Heart left ventricle (tissue), 13 donors: ENCODE measurements around the gene SLC30A7.

Experiments
- POLR2A ChIP-seq, 2 donors: fragments of 450-650 bp; IDR thresholded peaks; one replicate each; pipeline ENCODE4 v1.6.1; 2017; ENCODE audit warnings: antibody characterized with exemption in 2 of 2, mild to moderate bottlenecking in 2 of 2, moderate library complexity in 2 of 2
- TF ChIP-seq, protein P1 (sequence below), 12 donors: fragments of 200-600 bp; sonication (generic) in 4 of 12; IDR thresholded peaks; one replicate each; pipeline versions ENCODE4 v1.5.0 to v1.8.0; 2018 to 2022; ENCODE audit warnings: antibody characterized with exemption in 12 of 12, mild to moderate bottlenecking in 5 of 12
- donor health status: ischemic (EF 13 %, LVEDD 7.1; RV severe dilation, severe dysfunction).
- donor health status: DM: no; HTN: yes; CAD: no.
- donor health status: DM: no; HTN: no; CAD: no.
- donor health status: ischemic (EF 25% LVEDD 6.9; RV normal size, moderate dysfunction).
- donor health status: ischemic (EF 25% LVEDD 5.7; RV mildly dilated, moderate dysfunction).
- donor health status: ischemic (EF 35%, LVEDD 5.7; RV mildly dilated, moderate dysfunction).
- donor health status: nonischemic (EF 11% LVEDD 7.7; RV severe dilation, severe dysfunction).
- donor health status: DM: yes; HTN: yes; CAD: no.
- donor health status: PGD.
- donor health status: ischemic (EF 29% LVEDD 5.4; RV normal size, mild dysfunction).
- donor health status: nonischemic (EF 23%, LVEDD 6.1; RV moderate dilation, normal function).

DNA sequence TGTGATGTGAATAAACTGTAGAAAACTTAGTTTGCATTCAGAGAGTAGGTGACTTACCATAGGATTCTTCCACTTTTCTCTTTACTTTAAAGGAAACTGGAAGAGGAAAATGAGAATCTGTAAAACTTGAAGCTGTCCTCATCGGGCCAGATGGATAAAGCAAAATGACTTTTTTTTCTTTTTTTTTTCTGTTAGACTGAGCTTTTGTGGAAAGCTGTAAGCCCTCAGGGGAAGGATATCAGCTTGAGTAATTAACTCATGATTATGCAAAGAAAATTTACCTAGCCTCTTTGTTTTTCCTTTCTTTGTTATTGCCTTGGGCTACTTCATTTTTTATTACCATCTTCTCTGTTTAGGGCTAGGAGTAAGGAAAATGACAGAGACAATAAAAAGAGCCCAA, 76.3 kb downstream of the SLC30A7 start:
- TF ChIP-seq, protein P1, sequence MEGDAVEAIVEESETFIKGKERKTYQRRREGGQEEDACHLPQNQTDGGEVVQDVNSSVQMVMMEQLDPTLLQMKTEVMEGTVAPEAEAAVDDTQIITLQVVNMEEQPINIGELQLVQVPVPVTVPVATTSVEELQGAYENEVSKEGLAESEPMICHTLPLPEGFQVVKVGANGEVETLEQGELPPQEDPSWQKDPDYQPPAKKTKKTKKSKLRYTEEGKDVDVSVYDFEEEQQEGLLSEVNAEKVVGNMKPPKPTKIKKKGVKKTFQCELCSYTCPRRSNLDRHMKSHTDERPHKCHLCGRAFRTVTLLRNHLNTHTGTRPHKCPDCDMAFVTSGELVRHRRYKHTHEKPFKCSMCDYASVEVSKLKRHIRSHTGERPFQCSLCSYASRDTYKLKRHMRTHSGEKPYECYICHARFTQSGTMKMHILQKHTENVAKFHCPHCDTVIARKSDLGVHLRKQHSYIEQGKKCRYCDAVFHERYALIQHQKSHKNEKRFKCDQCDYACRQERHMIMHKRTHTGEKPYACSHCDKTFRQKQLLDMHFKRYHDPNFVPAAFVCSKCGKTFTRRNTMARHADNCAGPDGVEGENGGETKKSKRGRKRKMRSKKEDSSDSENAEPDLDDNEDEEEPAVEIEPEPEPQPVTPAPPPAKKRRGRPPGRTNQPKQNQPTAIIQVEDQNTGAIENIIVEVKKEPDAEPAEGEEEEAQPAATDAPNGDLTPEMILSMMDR (IDR thresholded peaks at IDR 0.05), result no peak
- TF ChIP-seq POLR2A (IDR thresholded peaks at IDR 0.05), result no peak
